GM12801 (cell line): Measurements from ENCODE around the gene LARP1.

Experiments used
- TF ChIP-seq, protein P1 (sequence below): IDR thresholded peaks from one replicate; pipeline ENCODE4 v1.5.1; 2011; ENCODE audit warnings: control low read depth; ENCODE audit not compliant: insufficient read length; ENCODE audit errors: extremely low read depth

The LARP1 gene

DNA sequence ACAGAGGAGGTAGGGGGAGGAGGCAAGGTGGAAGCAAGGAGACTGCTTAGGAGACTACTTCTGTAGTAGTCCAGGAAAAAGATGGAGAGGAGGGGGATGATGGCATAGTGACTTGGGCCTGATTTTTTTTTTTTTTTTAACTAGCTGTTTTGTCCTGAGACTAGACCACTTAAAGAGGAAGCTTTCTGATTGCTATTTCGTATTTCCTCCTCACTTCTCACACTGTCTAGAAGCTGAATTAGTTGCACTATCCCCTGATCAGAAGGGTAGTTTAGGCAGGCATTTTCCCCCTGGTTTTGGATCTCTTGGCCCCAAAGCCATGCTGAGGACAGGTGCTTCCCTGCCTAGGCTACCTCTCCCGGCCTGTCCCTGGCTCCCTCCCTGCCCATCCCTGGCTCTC is 14.9 kb downstream of the LARP1 start:
- TF ChIP-seq, protein P1, sequence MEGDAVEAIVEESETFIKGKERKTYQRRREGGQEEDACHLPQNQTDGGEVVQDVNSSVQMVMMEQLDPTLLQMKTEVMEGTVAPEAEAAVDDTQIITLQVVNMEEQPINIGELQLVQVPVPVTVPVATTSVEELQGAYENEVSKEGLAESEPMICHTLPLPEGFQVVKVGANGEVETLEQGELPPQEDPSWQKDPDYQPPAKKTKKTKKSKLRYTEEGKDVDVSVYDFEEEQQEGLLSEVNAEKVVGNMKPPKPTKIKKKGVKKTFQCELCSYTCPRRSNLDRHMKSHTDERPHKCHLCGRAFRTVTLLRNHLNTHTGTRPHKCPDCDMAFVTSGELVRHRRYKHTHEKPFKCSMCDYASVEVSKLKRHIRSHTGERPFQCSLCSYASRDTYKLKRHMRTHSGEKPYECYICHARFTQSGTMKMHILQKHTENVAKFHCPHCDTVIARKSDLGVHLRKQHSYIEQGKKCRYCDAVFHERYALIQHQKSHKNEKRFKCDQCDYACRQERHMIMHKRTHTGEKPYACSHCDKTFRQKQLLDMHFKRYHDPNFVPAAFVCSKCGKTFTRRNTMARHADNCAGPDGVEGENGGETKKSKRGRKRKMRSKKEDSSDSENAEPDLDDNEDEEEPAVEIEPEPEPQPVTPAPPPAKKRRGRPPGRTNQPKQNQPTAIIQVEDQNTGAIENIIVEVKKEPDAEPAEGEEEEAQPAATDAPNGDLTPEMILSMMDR: no peak

DNA sequence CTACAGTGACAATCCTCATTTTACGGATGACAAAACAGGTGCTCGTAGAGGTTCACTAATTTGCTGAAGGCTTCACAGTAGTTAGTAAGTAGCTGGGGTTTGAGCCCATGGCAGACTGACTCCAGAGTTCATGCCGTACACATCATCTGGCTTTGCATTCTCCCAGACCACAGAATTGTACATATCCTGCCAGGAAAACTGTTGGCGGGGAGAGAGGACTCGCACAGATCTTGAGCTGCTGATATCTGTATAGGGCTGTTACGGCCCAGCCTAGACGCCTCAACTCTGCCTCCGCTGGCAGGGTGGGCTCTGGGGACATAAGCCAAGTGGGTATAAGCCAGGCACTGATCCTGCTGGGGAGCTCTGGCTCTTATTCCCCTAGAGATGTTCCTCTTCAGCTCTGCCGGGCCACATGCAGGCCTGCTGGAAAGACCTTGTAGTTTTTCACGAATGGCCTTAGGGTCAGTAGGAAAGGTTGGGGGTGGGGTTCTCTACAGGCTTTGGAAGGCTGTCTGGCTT is 16.3 kb downstream of the LARP1 start:
- TF ChIP-seq, protein P1: no peak

DNA sequence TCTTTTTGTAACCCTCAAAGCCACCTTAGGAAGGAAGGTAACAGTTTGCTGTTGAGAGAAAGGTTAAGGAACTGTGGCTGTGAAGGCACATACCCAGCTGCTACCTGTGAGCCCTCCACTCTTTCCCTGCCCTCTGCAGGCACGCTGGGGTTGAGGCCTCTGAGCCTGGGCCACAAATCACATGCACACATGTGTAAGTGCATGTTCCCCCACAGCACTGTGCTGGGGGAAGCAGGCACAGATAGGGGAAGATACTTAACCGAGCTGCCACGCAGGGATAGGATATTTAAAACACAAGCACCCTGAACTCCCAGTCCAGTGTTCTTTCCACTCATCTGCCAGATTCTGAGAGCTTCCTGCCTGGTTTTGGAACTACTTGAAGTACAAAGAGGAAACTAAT is 18.1 kb downstream of the LARP1 start:
- TF ChIP-seq, protein P1: no peak

DNA sequence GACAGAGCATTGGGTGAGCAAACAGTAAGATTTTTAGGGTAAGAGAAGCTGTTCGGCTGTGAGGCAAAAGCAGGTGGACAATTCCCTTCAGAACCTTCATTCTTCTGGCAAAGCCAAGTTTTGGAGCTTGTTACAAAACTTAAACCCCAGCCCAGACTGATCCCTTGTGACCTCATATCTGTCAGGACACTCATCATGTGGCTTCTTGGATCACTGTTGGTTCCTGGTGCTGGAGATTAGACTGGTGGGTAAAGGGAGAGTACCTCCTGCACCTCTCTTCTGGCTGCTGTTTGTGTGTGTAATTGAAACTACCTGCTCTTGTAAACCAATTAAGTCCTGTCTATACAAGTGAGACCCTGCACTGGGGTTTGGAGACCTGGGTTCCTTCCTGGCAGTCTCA is 21.0 kb downstream of the LARP1 start:
- TF ChIP-seq, protein P1: no peak

DNA sequence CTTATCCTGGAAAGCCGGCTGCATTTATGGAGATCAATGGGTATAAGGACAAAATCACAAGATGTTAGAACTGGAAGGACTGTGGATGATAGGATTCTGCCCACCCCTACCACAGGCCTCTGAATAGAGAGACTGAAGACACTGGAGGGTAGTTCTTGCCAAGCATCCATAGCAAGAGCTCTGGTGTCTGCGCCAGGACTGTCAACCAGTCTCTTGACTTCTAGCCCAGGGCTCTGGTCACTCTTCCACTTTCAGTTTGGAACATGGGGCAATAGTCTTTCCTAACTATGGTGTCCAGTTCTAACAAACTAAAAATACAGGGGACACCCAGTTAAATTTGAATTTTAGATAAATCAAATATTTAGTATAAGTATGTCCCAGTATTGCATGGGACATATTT is 23.4 kb downstream of the LARP1 start:
- TF ChIP-seq, protein P1: no peak

DNA sequence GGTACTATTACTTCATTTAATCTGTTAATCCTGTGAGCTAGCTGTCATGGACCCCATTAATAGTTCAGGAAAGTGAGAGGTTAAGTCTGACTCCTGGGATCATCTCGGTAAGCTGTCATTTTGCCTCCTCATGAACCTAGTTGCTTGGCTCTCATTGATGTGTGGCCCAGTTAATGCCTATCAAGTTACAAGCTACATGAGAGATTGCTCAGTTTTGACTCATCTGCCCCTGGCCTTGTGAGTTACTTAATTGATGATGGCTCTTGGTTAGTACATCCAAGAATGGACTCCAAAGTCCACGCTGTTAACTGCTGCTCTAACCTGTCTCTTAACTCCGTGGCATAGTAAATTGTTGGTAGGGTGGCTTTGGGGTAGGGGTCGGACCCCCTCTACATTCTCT is 23.9 kb downstream of the LARP1 start:
- TF ChIP-seq, protein P1: no peak

DNA sequence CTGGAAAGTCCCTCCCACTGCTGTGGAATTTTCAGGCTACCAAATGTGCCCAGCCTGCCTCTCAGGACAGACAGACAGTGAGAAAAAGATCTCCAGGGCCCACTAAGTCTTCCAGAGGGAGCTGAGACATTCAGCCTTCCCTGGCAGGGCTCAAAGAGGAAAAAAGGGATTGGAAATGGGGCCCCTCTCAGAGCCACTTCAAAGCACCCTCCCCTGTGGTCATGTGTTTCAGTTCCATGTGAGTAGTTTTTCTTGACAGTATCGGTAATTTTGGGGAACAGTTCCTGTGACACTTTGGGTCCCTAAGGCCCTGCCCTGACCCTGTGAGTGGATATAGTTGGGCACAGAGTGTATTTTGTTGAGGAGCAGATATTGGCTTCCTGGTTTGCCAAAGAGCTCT is 25.0 kb downstream of the LARP1 start:
- TF ChIP-seq, protein P1: no peak

DNA sequence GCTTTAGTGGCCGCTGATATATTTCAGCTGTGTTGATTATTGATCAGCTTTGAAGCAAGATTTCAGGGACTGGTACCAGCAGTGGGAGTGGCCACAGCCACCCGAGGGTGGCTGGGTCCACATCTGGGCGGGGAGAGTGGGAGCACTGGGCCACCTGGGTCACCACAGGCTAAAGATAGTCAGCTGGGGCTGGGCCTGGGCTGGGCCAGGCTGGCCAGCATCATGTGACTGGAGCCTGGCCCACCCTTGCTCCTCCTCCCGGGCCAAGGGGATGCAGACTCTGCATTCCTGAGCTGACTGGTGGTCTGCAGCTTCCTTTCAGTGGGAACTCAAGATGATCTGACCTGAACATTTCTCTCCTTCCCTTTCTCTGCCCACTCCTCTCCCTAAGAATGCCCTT is 27.1 kb downstream of the LARP1 start:
- TF ChIP-seq, protein P1: no peak
